Islet precursor cell (in vitro differentiated cells): ENCODE data around the gene CEP89.
"Not testable (repeated sequence)": the region's sequence is repeated elsewhere in the genome, so short reads cannot be mapped to it uniquely, and the experiment has no call there.

Experiments used
- DNase-seq: peaks from one replicate; pipeline ENCODE4 v3.0.0-alpha.2; 2018

Gene CEP89

DNA sequence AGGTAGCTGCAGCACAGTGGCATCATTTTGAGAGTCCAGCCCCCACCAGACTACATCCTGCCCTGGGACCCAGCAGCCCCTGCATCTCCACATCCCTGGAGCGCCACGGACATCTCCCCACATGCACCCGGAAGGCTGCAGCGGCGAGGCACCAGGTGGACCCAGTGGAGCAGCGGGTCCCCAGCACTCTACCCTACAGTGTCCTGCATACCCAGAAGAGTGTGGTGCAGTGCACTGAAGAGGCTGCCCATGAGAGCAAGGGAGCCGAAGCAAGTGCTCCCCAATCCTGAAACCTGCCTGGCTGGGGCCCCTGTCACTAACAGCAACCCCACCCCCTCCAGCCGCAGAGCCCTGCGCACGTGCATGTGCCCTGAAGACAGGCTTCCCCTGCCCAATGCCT is 80.9 kb downstream of the CEP89 start:
- no peak for DNase-seq

DNA sequence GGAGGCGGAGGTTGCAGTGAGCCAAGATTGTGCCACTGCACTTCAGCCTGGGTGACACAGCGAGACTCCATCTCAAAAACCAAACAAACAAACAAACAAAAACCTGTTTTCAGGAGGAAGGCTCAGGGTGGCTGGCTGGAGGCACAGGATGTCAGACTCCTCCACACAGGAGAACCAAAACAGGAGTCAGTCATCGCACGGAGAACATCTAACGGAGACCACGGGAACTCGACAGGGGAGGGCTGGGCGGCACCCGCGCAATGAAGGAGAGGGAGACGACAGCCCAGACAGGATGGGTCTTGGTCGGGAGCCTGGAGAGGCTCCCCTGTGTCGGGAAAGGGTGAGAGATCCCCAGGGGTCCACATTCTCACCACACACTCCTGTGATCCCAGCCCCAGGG is 81.4 kb downstream of the CEP89 start:
- no peak for DNase-seq

DNA sequence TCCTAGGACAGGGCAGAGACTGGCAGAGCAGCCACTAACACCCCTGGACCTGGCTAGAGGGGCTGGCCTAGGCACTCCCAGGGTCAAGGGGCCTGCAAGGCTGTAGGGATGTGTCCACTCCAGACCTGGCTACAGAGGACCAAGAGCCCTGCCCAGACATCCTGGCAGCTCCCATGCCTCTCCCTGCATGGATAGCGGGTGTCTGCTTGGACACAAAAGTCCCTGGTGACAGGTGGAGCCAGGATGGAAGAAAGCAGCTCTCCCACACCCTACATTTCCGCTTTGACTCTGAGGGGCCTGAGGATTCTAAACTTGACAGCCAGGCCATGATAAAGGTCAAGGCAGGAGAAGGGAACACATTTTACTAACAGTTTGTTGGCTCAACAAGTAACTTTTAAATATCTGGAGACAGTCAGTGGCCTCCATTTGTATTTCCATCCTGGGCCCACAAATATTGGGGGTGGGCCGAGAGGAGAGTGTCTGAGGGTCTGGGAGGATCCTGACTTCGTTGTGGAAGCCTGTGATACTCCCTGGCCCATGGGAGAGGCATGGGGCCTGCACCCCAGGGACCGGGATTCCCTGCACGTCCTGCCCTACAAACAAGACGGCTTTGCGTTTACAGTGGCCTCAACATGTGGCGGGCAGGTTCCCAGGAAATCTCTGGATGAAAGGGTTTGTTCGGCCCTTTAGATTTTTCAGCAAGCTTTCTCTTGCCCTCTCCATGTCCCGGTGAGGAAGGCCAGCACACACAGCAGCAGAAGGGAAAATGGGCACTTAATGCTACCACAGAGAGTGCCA is 82.4 kb downstream of the CEP89 start:
- no peak for DNase-seq

DNA sequence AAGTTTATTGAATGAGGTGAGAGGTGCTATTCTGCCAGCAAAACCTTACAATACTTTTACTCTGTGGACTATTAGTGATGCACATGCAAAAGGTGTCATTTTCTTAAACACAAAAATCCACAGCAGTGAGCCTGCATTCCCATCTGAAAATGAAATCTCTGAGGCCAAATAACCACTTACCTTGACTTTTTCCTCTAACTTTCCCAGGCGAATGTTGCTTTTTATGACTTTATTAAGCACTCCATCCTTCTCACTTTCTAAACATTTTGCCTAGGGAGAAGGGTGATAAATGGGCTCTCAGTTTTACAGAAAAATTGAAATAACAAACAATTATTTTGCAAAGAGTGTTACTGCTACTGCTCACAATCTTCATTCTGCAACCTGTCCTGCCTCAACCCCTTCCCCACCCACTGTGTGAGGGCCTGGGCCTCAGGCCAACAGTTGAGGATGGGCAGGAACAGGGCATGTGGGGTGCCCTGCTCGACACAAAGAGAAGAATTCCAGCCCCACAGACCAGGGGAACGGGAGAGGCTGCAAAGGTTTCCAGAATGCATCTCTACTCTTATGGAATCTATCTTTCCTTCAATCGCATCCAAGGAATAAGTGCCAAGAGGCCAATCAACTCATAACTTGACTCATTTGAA is 84.1 kb downstream of the CEP89 start:
- no peak for DNase-seq

DNA sequence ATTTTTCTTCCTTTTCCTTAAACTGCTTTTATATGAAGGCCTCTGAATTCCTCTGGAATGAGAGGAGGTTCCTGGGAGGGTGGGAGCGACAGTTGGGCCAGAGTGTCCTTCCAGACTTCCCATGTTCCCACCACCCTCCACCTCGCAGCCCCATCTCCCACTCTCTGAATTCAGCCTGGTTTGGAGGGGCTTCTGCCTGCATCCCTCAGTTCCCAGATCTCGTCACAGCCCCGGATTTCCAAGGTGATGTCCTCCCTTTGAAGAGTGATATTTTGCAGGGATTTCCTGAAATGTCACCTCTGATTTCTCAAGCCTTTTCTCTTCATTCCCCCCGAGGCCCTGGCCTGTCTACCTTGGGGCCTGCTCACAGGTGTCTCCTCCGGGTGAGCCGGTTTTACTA is 85.5 kb downstream of the CEP89 start:
- no peak for DNase-seq

DNA sequence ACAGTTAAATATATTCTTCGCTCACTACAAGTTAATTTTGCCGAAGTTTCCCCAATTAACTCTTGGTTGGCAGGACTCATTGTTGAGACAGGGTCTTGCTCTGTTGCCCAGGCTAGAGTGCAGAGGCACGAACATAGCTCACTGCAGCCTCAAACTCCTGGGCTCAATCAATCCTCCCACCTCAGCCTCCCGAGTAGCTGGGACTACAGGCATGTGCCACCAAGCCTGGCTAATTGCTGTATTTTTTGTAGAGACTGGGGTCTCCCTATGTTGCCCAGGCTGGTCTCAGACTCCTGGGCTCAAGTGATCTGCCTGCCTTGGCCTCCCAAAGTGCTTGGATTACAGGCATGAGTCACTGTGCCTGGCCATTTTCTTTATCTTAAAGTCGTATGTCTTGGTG is 86.5 kb downstream of the CEP89 start:
- not testable (repeated sequence) for DNase-seq

DNA sequence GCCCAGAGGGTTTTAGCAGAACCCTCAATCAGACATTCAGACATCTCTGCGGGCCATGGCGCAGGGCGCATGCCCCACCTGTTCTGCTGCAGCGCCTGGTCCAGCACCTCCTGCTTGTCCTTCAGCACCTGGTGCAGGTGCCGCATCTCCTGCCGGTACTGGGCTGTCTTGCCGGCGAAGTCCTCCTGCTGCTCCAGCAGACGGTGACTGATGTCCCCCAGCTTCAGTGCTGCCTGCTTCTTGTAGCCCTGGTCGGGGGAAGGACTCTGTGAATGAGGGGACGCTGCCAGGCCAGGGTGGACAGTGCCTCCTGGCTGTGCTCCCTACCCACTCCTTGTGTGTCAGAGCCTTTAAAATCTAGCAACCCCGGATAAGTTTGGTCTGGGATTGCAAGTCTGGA is 90.0 kb downstream of the CEP89 start:
- peak; percentile 49 for DNase-seq

DNA sequence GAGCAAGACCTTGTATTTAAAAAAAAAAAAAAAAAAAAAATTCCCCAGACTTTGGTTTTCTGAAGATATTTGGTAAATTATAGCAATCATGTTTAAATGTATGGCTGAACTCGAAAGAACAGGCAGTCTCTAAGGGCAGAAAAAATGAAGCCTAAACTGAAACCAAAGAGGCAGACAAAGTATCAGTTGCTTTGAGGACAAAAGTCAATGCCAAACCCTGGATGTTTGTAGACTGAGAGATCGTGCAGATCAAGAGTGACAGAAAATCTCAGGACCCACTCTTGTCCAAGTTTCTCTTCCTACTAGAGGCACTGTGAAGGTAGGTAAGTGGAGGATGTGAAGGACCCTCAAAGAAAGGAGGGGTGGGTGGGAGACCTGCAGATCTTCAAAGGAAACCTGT is 91.1 kb downstream of the CEP89 start:
- no peak for DNase-seq

DNA sequence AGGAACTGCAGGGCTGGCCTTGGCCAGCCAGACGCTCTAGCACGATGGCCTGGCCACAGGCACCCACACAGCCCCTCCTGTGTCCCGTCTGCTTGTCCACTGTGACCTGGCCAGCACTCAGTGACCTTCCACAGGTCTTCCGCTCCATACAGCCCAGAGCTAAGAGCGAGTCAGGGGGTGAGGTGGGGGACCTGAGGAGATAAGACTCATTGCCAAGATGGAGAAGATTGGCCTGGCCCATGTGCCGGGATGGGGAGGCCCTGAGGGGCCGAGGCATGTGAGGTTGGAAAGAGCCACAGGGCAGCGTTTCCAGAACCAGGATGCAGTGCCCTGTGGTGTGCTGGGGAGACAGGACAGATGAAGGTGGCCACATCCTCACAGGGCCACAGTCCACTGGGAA is 92.0 kb downstream of the CEP89 start:
- peak; percentile 45 for DNase-seq

DNA sequence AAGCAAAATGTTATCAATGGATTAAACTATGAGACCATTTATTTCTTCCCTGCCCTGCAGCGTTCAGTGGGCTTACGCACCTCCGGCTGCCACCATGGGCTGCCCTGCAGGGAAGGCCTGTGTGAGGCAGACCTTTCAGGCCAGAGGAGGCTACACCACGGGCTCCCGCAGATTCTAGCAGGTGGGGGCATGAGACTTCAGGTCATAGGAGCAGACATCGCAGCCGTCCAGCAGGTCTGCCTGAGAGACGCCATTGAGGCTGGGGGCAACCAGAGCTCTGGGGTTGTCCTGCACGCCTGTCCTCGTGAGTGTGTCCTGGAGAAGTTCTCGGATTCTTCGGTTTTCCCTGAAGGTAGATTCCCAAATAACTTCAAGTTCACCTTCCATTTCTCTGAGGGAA is 92.8 kb downstream of the CEP89 start:
- peak; percentile 29 for DNase-seq

DNA sequence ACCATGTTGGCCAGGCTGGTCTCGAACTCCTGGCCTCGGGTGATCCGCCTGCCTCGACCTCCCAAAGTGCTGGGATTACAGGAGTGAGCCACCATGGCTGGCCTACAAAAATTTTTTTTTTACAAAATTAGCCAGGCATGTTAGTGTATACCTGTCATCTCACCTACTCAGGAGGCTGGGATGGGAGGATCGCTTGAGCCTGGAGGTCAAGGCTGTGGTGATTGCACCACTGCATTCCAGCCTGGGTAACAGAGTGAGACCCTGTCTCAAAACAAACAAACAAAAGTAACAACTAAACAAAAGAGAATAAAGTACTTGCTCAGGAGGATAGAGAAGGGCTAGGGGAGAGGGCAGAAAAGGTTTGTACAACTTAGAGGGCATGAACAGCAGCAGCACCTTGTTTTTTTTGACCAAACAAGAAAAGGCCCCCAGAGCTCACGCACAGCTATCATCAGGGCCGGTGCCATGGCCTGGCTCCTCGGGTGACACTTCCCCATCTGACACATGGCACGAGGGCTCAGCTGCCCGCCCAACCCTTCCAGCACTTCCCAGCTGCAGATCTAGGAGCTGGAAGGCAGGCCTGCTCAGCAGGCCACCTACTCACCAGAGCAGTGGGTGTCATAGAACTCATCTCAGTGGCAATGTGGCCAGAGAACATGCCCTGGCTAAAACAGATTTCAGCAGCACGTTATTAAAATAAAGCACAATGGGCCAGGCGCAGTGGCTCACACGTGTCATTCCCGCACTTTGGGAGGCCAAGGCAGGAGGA is 93.6 kb downstream of the CEP89 start:
- peak; percentile 22 for DNase-seq

DNA sequence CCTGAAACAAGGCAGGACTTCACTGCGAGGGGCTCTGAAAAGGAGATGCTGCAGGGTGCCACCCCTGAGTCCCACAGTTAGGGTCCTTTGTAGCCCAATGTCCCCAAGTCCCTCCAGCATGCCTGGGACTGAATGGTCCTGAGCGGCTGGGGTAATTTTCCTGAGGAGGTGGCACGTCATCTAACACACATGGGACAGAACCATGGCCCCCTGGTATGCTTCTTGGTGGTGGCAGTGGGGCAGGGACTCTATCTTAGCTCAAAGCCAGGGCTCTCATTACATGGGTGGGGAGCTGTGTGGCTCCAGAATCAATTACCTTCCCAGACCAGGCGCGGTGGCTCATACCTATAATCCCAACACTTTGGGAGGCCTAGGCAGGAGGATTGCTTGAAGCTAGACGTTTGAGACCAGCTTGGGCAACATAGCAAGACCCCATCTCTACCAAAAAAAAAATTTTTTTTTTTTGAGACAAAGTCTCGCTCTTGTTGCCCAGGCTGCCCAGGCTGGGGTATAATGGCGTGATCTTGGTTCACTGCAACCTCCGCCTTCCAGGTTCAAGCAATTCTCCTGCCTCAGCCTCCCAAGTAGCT is 94.3 kb downstream of the CEP89 start:
- peak; percentile 43 for DNase-seq

DNA sequence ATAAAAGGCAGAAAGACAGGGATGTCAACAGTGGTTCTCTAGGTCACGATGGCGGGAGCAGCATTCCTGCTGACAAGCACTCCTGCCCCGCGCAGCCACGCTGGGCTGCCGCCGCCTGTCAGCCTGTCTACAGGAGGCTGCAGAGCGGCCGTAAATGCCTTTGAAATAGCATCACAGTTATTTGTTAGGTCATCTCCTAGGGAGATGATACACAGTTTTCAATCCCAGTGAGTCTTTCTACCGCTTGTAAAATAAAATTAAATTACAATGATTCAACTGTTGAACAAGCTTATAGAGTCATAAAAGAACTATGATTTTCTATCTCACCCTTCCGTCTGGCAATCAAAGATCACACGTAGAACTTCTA is 94.9 kb downstream of the CEP89 start:
- peak; percentile 81 for DNase-seq

DNA sequence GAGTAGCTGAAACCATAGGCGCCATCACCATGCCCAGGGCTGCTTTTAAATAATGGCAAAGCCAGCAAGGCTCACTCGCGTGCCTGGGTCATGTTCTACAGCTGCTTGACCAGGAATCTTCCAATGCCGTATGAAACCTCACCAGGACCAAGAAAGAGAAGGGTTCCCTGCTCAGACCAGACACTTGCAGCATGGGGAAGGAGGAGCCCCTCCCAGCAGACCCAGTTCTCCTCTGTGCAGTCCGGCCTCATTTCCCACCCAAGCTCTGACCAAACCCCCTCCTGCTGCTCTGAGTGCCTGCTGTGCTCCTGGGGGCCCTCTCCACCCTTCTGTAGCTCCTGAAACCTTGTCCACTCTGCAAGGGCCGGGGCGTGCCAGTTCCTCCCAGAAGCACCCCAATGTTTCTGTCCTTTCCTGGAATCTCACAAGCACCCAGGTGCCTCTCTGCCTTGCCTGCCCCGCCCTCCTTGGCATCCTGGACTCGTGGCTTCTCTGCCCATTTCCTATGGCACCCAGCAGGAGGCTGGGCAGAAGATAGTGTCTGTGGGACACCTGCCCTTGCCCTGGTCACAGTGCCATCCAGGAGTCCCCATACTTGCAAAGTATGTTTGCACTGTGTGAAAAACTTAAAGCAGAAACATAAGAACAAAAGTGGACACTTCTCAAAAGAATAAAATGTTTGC is 95.4 kb downstream of the CEP89 start:
- DNase-seq: peak; percentile 37

DNA sequence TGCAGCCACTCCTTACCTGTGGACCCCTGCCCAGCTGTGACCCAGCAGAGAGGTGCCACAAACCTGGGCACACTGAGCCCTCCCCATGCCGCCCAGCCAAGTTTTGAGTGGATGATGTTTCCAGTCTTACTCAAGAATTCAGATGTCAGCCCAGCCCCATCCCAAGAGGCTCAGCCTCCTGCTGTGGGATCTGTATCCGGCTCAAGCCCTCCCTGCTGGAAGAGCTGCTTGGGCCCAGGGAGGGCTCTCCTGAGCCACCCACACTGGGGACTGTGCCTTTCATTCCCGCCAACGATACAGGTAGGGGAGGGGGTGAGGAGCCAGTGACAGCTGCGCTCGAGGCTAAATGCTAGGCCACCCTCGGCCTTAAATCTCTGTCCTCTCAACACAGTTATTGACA is 96.3 kb downstream of the CEP89 start:
- peak; percentile 35 for DNase-seq

DNA sequence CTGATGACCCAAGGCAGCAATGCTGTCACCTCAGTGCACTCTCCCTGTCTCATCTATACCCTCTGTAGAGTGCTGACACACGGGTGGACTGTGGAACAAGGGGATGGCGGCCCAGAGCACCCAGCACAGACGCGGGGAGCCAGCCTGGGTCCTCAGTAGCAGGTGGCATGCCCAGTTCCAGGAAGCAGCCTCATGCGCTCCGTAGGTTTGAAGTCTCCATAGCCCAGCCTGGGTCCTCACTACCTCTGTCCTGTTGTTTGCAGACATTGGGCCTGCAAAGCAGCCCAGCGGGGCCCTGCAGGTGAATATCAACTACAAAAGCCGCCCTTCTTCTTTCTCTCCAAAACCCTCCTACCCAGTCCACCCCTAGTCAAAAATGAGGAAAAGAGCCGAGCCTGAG is 97.2 kb downstream of the CEP89 start:
- DNase-seq: peak; percentile 32

DNA sequence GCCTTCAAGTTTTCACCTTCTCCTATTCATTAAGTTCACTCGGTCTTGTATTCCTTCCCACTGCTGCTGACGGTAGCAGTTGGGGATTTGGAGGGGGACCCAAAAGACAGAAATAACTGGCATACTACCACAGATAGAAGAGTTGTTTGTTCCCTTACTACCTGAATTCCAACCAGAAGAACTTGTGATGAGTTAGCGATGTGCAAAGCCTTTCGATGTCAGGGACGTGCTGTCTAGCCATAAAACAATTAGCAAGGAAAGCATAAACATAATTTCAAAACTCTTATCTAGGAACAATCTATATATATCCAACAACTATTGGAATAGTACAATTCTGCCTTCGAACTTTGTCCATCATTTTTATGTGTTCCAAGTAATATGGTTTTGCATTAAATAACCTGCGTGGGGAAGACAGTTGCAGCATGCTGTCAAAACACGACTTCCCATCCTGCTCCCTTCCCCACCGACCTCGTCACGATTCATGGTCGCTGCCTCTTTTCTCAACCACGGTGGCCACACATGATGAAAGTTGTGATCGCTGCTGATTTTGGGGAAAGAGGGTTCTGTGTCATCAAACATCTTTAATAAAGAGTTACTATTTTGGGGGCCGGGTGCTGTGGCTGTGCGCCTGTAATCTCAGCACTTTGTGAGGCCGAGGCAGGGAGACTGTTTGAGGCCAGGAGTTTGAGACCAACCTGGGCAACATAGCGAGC is 98.4 kb downstream of the CEP89 start:
- DNase-seq: peak; percentile 35

DNA sequence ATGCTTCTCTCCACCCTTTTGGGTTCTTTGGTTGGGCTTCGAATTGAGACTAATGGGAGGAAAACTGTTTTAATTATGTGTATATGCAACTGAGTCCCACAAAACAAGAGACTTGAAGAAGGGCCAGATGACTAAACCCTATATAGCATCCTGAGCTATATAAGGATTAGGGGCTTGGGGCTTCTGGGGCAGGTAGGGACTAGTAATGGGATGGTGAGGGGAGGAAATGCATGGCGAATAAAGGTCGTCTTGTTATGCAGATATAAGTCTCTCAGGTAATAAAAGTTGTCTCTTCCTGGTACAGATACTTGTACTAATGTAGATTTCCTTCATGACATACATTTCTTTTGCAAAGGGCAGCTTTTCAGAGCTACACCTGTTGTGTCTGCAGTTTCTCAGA is 99.4 kb downstream of the CEP89 start:
- peak; percentile 8 for DNase-seq

DNA sequence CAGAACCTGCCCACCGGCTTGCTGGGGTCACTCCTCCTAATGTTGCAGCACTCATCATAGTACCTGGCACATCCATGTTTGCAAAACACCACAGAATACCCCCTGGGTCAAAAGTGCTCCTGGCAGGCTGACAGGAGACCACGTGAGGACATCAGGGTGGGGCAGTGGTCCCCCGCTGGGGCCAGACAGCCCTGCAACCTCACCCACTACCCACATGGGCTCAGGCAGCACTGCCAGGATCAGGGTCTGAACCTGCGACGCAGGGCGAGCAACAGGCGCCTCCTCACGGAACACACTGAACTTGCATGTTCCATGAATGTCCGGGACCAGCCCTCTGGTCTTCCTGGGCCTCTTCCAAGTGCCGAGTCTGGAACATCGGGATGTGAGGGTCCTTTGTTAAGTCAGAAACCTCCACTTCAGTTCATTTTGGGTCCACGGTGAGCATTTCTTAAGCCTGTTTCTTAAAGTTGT is 100.7 kb downstream of the CEP89 start:
- peak; percentile 47 for DNase-seq

DNA sequence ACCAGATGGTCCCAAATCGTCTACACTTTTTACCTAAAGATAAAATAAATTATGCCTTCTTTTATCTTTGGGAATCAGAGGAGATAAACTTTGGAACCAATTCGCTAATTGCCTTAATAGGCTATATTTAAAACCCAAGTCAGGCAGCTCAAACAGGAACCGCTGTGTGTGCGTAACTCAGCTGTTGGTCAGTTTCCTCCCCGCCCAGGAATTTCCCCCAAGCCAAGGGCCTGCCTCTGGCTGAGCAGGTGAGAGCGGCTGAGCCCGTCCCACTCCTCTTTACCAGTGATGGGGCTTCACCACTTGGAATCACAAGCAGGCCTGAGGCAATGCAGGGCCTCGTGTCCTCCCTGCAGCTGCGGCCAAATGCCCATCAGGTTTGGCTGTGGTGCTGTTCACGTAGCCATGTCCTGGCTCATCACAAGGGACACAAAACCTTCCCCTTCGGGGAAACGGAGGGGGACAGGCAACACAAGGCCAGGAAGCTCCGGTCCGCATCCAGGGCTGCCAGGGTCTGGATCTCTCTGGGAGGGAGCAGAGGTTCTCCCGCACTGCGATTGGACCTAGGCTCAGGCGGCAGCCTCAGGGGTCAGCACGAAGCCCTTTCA is 101.7 kb downstream of the CEP89 start:
- DNase-seq: peak; percentile 92

DNA sequence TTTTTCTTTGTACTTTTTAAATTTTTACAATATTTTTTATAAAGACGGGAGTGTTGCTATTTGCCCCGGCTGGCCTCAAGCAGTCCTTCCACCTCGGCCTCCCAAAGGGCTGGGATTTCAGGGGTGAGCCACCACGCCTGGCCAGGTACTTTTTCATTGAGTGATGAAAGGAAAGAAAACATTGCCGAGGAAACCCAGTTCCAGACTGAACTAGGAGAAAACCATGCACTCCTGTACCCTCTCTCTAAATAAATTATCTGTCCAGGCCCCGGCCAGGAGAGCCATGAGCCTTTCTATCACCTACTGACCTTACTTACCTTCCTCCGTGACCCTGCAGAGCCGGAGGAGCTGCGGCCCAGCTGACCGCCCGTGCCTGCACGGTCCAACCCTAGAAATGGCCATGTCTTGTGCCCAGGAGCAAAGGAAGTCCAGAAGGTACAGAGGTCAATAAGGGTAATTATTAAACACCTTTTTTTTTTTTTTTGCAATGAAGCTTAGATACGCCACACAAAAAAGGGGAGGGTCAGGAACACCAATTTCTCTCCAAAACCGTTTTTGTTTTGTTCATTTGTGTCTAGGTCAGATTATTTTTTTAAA is 102.3 kb downstream of the CEP89 start, which contains the start of gene SLC7A9:
Gene SLC7A9 (minus strand): TSS at position 399 of the 597 bp plus-strand sequence. CDS start 1,233 bp downstream, outside the sequence.
- no peak for DNase-seq
